Measurements from ENCODE around the gene RASSF4. TPM values are rescaled to one million over a fixed set of nuclear protein-coding genes. Genes with fewer than 3 reads are reported as not detected.

Gene RASSF4
- total and polyA plus RNA-seq, 9 of the 15 experiments (the other 6 are each of a cell fraction or from before 2014, with no cell fraction given), result 0.01 to 0.62 (median 0.11) TPM; not detected in 3

DNA sequence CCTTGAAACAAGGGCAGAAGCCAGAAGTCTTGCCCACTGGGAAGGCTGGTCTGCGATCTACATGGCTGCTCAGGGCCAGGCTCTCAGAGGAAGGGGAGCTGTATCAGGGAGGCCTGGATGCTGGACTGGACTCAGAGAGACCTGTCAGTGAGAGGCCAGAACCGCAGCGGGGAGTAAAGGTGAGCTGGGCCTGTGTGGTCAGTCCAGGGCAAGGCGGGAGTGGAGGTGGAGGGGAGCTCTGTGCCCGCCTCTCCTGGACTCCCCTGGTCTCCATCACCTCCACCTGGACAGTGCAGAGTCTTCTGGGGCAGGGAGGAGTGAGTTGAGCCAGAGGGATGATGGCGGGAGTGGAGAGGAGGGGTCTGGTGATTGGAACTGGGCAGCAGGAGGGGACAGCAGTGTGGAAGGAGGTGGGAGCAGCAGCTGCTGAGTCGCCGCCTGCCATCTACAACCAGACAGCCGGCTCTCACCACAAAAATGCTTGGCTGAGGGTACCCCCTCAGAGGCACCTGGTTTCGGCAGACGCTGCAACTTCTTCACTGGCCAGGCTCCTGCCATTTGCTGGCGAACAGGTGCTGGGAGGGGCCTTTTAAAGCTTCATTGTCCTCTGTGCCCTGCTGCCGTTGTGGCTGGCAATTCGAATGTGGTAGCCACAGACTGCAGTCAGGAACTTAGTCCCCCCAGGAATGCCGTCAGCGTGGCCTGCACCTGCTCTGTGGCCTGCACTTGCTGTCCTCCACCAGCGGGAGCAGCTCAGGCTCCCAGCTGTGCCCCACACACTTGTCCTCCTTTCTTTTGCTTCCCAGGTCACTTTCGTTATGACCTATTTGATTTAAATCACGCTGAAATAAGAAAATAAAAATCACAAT is 3.5 kb downstream of the RASSF4 start (continued):
- TF ChIP-seq, protein P1, sequence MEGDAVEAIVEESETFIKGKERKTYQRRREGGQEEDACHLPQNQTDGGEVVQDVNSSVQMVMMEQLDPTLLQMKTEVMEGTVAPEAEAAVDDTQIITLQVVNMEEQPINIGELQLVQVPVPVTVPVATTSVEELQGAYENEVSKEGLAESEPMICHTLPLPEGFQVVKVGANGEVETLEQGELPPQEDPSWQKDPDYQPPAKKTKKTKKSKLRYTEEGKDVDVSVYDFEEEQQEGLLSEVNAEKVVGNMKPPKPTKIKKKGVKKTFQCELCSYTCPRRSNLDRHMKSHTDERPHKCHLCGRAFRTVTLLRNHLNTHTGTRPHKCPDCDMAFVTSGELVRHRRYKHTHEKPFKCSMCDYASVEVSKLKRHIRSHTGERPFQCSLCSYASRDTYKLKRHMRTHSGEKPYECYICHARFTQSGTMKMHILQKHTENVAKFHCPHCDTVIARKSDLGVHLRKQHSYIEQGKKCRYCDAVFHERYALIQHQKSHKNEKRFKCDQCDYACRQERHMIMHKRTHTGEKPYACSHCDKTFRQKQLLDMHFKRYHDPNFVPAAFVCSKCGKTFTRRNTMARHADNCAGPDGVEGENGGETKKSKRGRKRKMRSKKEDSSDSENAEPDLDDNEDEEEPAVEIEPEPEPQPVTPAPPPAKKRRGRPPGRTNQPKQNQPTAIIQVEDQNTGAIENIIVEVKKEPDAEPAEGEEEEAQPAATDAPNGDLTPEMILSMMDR (IDR thresholded peaks at IDR 0.05 in 2 of 3, conservative IDR thresholded peaks at IDR 0.05 in 1 of 3; ENCODE audit: insufficient read depth in 2 of 3, low read depth in 1 of 3, low read length in 3 of 3), result peak; percentile 16 to 35 (median 24); a peak in 3 of 6 replicates
- TF ChIP-seq, protein P2, sequence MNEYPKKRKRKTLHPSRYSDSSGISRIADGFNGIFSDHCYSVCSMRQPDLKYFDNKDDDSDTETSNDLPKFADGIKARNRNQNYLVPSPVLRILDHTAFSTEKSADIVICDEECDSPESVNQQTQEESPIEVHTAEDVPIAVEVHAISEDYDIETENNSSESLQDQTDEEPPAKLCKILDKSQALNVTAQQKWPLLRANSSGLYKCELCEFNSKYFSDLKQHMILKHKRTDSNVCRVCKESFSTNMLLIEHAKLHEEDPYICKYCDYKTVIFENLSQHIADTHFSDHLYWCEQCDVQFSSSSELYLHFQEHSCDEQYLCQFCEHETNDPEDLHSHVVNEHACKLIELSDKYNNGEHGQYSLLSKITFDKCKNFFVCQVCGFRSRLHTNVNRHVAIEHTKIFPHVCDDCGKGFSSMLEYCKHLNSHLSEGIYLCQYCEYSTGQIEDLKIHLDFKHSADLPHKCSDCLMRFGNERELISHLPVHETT (CRISPR knock-in tag; conservative IDR thresholded peaks at IDR 0.05 in 1 of 2, IDR thresholded peaks at IDR 0.05 in 1 of 2), result no peak
- no peak for TF ChIP-seq RFX1 (IDR thresholded peaks at IDR 0.05)
- peak; percentile 15 to 42; a peak in 2 of 4 replicates for TF ChIP-seq NRF1 (conservative IDR thresholded peaks at IDR 0.05 in 1 of 2, IDR thresholded peaks at IDR 0.05 in 1 of 2)
- no peak for TF ChIP-seq NCOA1 (IDR thresholded peaks at IDR 0.05; ENCODE audit: low read depth)
- TF ChIP-seq HMG20A (CRISPR knock-in tag; conservative IDR thresholded peaks at IDR 0.05), result no peak
- TF ChIP-seq RHOXF2B (CRISPR knock-in tag; conservative IDR thresholded peaks at IDR 0.05), result no peak
- TF ChIP-seq BCL6 (CRISPR knock-in tag; IDR thresholded peaks at IDR 0.05), result no peak
- TF ChIP-seq, protein P3, sequence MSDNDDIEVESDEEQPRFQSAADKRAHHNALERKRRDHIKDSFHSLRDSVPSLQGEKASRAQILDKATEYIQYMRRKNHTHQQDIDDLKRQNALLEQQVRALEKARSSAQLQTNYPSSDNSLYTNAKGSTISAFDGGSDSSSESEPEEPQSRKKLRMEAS (CRISPR knock-in tag; IDR thresholded peaks at IDR 0.05), result no peak
